ENCODE results near the gene BLTP1.

Gene BLTP1

GRCh38 chr4:122170775-122171174 lies 18.6 kb downstream of the BLTP1 start:
- DNase-seq = no peak

GRCh38 chr4:122171323-122171722 lies 19.2 kb downstream of the BLTP1 start:
- no peak for DNase-seq

GRCh38 chr4:122172266-122172665 lies 20.1 kb downstream of the BLTP1 start:
- DNase-seq = no peak

GRCh38 chr4:122178961-122179360 lies 26.8 kb downstream of the BLTP1 start:
- no peak for DNase-seq

GRCh38 chr4:122195718-122196117 lies 43.6 kb downstream of the BLTP1 start:
- no peak for DNase-seq
